DOHH2 (cell line): ENCODE data around the gene PCCA.

Source experiments
- CTCF ChIP-seq: fragments of 200-600 bp; sonication (generic); IDR thresholded peaks from one replicate; pipeline ENCODE4 v1.5.1; 2014; ENCODE audit warnings: antibody characterized with exemption, mild to moderate bottlenecking, low read depth, low read length; ENCODE audit not compliant: poor library complexity, severe bottlenecking
- EZH2phosphoT487 ChIP-seq: fragments of 200-600 bp; sonication (generic); IDR thresholded peaks from 2 replicates; pipeline ENCODE4 v1.6.1; 2017; ENCODE audit warnings: borderline replicate concordance, mild to moderate bottlenecking, antibody characterized with exemption, low read length, moderate library complexity, mixed read lengths

GRCh38 chr13:100176801-100177400, 88.0 kb downstream of the PCCA start:
- TF ChIP-seq CTCF (no peak), EZH2phosphoT487 (no peak)
